ENCODE measurements around the gene EIF3D.

Gene EIF3D

DNA sequence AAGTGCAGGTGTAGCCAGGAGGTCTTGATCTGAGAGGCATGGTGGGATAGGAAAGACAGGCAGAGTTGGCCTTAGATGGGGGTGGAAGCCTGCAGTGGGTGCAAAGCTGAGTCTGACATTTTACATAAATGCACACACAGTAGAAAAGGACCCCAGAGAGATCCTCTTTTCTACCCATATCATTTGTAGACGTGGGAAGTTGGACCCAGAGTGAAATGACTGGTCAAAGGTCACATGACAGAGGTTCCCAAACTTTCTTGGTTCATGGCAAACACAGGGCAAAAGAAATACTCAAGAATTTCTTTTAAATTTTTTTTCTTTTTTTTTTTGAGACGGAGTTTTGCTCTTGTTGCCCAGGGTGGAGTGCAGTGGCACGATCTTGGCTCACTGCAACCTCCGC, 16.0 kb downstream of the EIF3D start:
- no peak for DNase-seq
- intact Hi-C loops (cut with DNase I) = no loop called here

DNA sequence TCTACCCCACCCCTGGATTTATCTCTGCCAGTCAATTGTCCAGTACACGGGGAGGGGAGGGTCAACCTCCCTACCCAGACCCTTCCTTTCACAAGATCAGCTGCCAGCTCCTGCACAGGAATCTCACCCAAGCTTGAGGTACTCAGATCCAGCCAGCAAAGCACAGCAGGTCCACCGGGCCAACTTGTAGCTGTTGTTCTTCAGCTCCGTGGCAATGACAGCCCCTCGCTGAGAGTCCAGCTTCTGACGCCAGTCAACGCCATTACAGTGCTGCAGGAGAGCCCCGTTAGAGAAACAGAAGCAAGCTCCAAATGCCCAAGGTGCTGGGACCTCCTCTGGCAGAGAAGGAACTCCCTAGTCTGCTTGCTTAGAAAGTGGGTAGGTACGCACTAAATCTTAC, 16.6 kb downstream of the EIF3D start:
- DNase-seq = no peak

DNA sequence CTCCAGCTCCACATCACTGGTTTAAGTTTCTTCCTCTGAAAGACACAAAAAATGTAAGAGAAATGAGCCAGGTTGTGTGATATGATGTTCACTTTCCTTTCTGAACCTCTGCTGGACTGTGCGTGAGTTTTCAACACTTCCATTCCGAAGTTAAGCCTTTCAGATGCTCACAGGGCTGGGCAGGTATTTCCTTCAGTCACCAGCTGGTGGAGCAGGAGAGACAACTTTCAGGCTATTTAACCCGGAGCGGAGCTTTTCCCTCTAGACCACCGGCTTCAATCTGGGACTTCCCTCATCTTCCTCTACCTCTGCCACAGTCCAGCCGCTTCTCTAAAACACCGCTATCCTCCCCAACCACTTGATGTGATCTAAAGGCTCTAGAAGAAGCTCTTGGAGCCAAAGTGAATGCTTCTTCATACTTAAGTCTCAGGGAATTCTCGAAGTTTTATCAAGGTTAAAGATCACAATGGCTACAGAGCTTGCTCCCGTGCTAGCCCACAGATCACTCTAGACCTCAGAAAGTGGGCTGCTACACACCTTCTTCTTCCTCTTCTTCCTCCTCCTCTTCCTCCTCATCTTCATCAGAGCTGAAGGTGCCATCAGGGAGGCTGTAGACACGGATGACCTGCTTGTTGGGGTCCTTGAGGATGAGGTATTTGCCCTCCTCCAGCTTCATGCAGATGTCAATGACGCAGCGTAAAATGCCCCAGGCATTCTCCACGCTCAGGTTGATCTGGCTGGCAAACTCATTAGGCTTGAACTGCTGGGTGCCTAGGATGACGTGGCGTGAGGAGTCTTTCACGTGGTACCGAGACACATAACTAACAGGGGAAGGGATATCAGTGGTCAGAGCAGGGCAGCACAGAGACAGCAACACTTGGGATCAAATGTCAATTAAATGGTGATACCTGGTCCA, 17.7 kb downstream of the EIF3D start:
- intact Hi-C loops (cut with DNase I) = no loop called here
- DNase-seq = peak in 34 of 42 donors; percentile 14 to 77 (median 47)

More for the DNA sequence above, 16.6 kb downstream of the EIF3D start:
- intact Hi-C loops (cut with DNase I) = no loop called here

DNA sequence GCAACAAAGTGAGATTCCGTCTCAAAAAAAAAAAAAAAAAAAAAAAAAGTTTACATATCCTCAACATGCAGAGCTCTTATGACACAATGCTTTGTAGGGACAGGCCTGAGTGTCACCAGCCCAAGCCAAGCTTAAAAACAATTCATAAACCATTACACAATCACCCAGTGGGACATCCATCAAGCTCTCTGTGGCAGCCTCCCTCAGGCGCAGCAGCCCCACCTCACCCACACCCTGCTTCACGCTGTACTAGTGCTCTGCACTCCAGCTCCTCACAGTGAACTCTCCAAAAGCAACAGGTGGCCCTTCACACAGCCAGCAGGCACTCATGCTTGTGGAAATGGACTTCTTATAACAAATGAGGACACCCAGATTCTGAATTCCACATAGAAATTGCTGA, 18.6 kb downstream of the EIF3D start:
- intact Hi-C loops (cut with DNase I) = no loop called here
- DNase-seq = no peak

DNA sequence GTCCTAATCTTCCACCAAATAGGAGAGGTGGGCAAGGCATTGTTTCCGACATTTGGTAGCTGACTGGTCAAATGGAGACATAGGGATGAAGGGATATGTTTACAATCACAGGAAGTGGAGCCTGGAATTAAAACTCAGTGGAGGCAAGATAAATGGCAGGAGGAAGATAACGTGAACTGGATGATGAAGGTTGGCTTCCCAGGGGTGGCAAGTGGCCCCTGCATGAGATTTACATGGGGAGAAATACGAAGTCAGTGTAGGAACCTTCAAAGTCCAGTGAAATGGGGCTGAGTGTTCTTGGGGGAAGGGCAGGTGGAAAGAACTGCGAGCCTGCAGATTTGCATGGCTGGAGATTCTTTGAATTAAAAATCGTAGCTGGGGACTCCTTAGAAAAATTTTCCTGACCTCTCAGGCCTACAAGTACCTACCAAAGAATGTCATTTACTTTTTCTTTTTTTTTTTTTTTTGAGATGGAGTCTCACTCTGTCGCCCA, 21.4 kb downstream of the EIF3D start:
- intact Hi-C loops (cut with DNase I) = no loop called here
- DNase-seq = no peak

DNA sequence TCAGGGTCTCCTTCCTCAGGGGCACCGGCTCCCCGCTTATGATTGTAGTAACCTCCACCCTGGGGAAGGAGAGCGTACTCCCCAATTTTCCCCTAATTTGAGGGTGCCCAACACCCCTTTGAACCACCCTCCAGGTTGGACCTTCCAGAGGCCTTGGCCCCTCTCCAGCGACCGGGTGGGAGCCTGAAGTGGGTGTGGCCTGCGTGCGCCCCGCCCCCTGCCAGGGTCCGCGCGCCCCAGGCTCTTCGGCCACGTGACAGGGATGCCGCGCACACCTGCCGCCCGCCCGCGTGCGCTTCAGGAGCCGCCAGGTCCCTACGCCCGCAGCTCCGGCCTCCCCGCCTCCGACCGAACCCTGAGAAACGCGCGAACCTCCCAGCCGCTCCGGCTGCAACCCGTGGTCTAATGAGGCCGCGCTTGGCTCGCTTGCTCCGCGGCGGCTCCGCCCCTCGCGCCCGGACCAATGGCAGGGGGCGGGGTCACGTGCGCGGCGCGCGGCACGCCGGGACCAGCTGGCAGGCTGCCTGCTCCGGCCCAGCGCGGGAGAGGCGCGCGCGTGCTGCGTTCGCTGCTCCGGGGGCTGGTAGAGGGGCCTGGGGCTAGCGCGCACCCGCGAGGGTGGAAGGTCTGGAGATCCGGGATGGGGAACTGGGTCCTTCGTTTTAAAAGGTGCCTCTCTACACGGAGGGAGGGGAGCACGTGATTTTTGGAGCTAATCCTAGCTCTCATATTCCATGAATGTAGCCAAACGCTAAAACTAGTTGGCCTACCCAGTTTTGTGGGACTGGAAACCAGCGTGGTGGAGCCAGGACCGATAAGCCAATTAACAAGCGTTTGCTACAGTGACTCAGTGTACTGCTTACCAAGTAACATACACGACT, 22.1 kb downstream of the EIF3D start, which contains the start of gene FOXRED2:
Gene FOXRED2, minus strand, starts transcription at position 404 of the 881 bp plus-strand sequence. CDS start 618 bp downstream, outside the sequence.
- intact Hi-C loops (cut with DNase I) = no loop called here

DNA sequence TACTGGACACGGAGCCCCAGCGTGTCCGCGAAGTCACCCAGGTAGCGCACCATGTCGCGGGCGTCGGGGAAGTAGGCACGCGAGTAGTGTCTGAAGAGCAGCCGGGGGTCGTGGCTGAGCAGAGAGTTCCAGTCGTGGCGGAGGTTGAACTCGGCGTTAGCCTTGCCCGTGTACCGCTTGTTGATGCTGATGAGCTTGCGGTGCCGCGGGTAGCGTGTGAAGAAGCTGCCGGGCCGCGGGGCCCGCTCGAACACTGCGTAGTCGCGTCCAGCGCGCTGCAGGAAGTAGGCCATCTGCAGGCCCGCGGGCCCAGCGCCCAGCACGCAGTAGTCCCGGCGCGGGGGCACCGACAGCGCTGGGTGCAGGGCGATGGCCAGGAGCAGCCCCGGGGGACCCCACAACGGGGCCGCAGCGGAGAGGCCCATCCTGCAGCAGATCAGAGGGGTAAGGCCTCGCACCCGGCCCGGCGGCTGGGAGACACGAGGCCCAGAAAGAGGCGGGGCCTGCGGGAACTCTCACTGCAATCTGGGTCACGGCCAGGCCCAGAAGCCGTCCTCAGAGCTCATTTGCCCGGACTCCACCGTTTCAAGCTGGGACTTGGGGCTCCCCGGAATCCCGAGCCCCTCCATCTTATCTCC, 22.8 kb downstream of the EIF3D start:
- intact Hi-C loops (cut with DNase I) = no loop called here
- peak in 3 of 42 donors; percentile 11 to 31 (median 18) for DNase-seq

More for the DNA sequence above, 22.1 kb downstream of the EIF3D start, which contains the start of gene FOXRED2:
- peak; percentile 68 to 95 (median 90) for DNase-seq

DNA sequence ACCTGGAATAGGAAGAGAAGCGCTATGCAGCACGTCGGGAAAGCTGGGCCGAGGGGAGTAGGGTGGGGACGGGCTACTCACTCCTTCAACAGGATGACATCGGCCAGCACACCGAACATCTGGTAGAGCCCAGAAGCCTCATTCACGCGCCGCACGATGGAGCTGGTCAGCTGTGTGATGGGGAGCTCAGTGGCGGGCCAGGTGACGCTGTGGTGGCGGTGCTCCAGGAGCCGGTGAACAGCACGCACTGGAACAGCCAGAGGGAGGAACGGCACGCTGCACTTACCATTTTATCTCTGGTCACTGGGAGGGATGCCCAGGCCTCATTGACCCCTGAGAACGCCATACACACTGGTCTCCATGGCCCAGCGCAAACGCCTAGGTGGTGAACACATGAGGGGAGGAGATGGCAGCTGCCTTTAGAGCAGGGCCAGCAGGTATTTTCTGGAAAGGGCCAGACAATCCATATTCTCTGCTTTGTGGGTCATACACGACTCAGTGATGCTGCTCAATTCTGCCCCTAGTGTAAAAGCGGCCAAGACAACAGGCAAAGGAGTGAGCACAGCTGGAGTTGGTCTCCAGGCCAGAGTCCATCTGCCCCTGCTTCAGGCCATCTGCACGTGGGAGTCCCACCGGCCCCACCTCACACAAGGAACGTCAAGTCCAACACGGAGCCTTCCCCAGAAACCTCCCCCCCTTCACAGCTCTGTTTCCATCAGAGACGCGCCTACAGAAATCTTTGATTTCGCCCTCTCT, 30.9 kb downstream of the EIF3D start:
- intact Hi-C loops (cut with DNase I) = no loop called here
- DNase-seq = no peak

DNA sequence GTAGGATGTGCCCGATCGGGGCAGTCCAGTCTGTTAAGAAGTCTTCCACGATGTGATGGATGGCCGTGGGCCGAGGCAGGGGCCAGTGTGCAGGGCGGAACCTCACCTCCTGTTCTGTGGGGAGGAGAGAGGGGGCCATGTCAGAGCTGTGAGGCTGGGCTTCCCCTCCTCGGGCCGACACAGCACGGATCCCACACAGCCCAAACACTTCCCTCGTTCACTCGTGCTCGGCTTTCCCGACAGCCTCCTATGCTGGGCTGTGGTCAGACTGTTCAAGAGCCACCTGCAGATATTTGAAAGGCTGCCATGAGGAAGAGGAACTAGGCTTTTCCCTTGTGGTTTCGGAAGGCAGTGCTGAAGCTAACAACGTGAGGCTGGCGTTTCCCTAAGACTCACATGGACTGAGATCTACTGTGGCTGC, 35.3 kb downstream of the EIF3D start:
- peak in 33 of 42 donors; percentile 15 to 66 (median 40) for DNase-seq
- intact Hi-C loops (cut with DNase I) = no loop called here

DNA sequence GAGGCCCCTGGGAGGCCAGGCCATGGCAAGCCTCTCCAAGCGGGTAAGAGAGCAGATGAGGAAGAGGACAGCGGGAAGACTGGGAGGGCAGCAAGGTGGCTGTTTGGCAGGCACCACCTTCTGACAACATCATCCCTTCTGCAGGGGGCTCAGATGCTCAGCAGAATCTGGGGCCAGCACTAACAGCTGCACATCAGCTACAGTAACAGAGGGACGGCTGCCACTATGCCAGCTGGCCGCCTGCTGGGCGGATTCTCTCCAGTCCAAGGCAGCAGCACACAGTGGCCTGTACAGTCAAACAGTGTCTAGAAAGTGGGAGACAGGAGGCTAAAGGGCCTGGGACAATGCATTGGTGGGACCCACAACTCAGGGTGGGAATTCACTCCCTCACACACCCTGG, 36.9 kb downstream of the EIF3D start:
- no peak for DNase-seq
- intact Hi-C loops (cut with DNase I) = no loop called here

DNA sequence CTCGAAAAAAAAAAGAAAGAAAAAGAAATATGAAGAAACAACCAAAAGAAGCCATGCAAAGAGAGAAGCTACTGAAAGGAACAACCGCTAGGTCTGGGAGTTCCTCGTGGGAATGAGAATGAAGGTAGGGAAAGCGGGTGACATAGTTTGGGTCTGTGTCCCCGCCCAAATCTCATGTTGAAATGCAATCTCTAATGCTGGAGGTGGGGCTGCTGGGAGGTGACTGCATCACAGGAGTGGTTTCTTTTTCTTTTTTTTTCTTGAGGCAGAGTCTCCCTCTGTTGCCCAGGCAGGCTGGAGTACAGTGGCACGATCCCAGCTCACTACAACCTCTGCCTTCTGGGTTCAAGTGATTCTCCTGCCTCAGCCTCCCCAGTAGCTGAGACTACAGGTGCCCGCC, 37.8 kb downstream of the EIF3D start:
- DNase-seq = no peak
- intact Hi-C loops (cut with DNase I) = no loop called here

DNA sequence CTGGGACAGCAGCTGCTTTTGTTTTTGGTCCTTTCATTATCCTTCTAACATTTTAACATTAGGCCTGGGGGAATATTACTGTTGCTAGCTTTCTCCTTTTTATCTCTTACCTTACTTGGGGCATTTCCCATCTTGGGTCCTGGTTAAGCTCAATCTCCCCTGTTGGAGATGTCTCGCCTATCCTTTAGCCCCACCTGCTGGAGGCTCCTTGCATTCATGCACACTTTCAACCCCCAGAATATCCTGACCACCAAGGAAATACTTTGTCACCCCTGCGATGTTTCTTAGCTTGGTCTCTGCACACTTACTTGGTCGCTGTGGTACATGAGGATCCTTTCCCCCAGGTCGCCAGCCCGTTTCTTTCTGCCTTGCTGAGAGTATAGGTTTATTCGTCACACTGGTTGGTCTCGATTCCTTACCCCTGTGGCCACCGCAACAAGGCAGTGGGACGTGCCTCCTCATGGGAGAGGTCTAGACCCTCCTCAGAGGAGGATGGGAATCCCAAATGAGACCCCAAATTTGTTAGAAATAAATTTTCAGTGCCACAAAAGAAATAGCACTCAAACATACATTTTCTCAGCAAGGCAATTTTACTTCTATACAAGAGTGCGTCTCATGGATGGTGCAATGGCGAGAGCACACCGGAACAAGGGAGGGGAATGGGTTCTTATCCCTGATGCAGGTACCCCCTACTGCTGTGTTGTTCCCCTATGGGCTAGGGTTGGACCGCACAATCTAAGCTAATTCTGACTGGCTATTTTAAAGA, 42.2 kb downstream of the EIF3D start:
- peak in 10 of 42 donors; percentile 34 to 63 (median 46) for DNase-seq

DNA sequence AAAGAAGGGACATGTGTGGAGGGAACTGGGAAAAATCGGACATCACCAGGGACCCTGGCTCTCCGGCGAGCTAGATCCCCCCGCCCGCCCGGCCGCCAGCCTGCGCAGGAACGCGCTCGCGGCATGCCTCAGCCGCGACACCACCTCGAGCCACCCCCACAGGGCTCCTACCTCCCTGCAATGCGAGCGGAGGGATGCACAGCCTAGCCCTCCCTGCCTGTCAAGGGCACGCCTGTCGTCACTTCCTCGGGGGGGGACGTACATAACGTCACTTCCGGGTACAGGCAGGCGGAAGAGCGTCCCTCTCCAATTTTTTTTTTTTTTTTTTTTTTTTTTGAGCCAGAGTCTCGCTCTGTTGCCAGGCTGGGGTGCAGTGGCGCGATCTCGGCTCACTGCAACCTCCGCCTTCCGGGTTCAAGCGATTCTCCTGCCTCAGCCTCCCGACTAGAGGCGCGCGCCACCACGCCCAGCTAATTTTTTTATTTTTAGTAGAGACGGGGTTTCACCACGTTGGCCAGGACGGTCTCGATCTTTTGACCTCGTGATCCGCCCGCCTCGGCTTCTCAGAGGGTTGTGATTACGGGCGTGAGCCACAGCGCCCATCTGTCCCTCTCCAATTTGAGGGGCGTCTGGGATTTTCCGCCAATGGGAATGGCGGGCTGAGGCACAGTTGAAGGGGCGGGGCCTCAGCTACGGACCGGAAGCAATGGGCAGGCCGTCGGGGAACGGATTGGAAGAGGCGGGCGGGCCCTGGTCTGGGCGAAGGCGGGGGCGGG, 47.4 kb downstream of the EIF3D start, which contains the start of gene TXN2:
Gene TXN2, minus strand, starts transcription at position 248 of the 776 bp plus-strand sequence. CDS start 803 bp downstream, outside the sequence.
- peak; percentile 90 to 98 (median 95) for DNase-seq
- intact Hi-C loops (cut with DNase I) = no loop called here

More for the DNA sequence above, 42.2 kb downstream of the EIF3D start:
- intact Hi-C loops (cut with DNase I) = no loop called here

DNA sequence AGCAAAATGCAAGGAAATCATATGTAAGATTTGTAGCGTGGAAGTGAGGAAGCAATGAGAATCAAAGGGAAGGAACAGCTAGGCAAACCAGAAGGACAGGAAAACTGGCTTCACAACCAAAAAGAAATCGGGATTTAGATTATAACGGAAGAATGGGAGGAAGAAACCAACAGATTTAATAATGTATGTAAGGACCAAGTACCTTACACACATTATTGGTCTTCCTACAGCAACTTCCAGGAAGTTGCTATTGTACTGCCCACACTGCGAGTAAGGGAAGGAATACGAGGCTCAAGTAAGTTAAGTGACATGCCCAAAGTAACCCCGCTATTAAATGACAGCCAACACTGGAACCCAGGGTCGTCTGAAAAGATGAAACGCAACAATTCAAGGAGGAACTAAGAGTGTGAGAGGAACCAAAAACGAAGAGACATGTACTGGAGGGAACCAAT, 48.0 kb downstream of the EIF3D start:
- DNase-seq = no peak
- intact Hi-C loops (cut with DNase I) = no loop called here

DNA sequence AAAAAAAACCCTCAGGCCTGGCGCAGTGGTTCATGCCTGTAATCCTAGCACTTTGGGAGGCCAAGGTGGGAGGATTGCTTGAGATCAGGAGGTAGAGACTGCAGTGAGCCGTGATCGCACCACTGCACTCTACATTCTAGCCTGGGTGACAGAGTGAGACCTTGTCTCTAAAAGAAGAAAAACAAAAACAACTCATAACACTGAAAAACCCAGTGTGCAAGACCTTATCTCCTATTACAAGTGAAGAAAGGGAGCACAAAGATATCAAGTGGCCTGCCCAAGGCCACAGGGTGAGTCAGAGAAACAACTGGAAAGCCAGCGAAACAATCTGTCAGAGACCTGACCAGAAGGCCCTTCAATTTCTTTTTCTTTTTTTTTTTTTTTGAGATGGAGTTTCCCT, 50.0 kb downstream of the EIF3D start:
- intact Hi-C loops (cut with DNase I) = no loop called here
- no peak for DNase-seq

DNA sequence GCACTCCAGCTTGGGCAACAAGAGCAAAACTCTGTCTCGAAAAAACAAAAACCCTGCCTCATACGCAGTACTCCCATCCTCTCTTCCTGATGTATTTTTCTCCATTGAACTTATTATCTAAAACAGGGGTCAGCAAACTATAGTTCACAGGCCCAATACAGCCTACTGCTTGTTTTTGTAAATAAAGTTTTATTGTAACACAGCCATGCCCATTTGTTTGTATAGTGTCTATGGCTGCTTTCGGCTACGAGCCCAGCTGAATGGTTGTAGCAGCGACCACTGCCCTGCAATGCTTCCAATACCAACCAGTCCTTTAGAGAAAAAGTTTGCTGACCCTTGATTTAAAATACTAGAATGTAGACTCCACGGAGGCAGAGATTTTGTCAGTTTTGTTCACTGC, 53.6 kb downstream of the EIF3D start:
- intact Hi-C loops (cut with DNase I) = no loop called here
- DNase-seq = no peak

DNA sequence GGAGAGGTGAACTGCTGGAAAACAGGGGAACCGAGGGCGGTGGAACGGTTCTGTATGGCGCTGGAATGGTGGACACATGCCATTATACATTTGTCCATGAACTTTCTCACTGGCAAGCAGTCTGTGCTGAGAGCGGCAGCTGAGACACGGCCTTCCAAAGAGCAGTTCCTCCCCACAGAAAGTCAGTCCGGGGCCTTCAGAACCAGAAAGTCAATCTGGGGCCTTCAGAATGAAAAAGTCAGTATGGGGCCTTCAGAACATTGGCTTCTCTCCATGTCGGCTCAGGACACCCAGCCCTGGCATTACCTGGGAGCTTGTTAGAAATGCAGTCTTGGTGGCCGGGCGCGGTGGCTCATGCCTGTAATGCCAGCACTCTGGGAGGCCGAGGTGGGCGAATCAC, 56.3 kb downstream of the EIF3D start:
- no peak for DNase-seq
- intact Hi-C loops (cut with DNase I) = no loop called here
